Stimulated activated naive B cell treated with anti-CD40 and anti-IgM and Interleukin-4, amounts not matched to agents 10 μg/mL and 1 μg/mL and 100 μg/mL, for 72 hours (primary cell): Measurements from ENCODE around the gene TMEM19.
A peak's percentile ranks its signal among the peaks of the same experiment; 100 is the strongest.

ENCODE experiments used
- ATAC-seq, 2 donors: fragments of 150-1000 bp; cut with Tn5 transposase; replicated peaks; 2 replicates each; pipeline ENCODE4 v1.10.0; 2021; ENCODE audit warnings: moderate library complexity in 1 of 2
- DNase-seq: peaks from one replicate; pipeline ENCODE4 v3.0.0; 2021
- H3K27ac Mint-ChIP-seq: one replicate; pipeline ENCODE4 v1.8.0; 2022; ENCODE audit warnings: mild to moderate bottlenecking, mixed read lengths
- H3K27me3 Mint-ChIP-seq, 2 donors: one replicate each; pipeline ENCODE4 v1.8.0; 2022; ENCODE audit warnings: mixed read lengths in 2 of 2
- H3K36me3 Mint-ChIP-seq, 2 donors: one replicate each; pipeline ENCODE4 v1.8.0; 2022; ENCODE audit warnings: mixed read lengths in 2 of 2, mild to moderate bottlenecking in 1 of 2
- H3K4me1 Mint-ChIP-seq, 2 donors: one replicate each; pipeline ENCODE4 v1.8.0; 2022; ENCODE audit warnings: mixed read lengths in 2 of 2, mild to moderate bottlenecking in 1 of 2
- H3K4me3 Mint-ChIP-seq, 2 donors: one replicate each; pipeline ENCODE4 v1.8.0; 2022; ENCODE audit warnings: mild to moderate bottlenecking in 2 of 2, mixed read lengths in 2 of 2, moderate library complexity in 1 of 2
- H3K9me3 Mint-ChIP-seq, 2 donors: one replicate each; pipeline ENCODE4 v1.8.0; 2022; ENCODE audit warnings: mixed read lengths in 2 of 2, mild to moderate bottlenecking in 1 of 2

The TMEM19 gene

DNA sequence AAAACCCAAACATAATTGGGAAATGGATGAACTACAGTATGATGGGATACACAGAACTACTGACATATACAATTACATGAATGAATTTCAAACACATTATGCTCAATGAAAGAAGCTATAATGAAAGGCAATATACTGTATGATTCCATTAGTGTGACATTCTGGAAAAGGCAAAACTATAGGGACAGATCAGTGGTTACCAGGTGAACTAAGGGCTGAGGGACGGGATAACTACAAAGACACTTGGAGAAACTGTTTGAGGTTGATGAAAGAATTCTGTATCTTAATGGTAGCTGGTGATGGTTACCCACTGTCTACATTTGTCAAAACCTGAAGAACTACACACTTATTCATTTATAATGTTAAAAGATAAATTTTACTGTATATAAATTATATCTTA is 30.0 kb upstream of the TMEM19 start:
- peak overlapping the region; percentile 51 for H3K4me3 Mint-ChIP-seq
- DNase-seq (no peak), ATAC-seq (no peak)
- no peaks in the 10 kb centered on the region for H3K27me3 Mint-ChIP-seq
- H3K4me1 Mint-ChIP-seq = peaks cover 20 to 32% of the 10 kb centered on the region in 2 donors
- H3K9me3 Mint-ChIP-seq = no peaks in the 10 kb centered on the region
- peaks cover 13 to 21% of the 10 kb centered on the region in 2 donors for H3K36me3 Mint-ChIP-seq
- H3K27ac Mint-ChIP-seq = no peak overlapping the region

DNA sequence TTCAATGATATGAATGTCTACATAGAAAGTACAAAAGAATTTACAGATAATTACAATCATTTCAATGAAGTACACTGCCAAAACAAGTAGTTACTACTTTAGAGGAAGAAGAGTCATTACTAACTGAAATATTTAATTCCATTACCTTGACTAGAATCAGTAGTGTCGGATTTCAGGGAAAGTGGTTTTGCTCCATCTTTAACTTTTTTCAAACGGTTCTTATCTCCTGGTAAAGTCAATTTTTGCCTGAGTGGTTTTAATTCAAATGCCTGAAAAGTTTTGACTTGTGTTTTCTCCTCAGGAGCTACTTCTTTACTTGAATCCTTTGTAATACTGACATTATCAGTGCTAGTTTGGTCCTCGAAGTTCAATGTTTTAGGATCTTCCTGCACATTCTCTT is 29.1 kb upstream of the TMEM19 start:
- ATAC-seq (no peak), DNase-seq (no peak)
- no peak overlapping the region for H3K4me3 Mint-ChIP-seq
- no peaks in the 10 kb centered on the region for H3K27me3 Mint-ChIP-seq
- peaks cover 15 to 21% of the 10 kb centered on the region in 2 donors for H3K36me3 Mint-ChIP-seq
- no peak overlapping the region for H3K27ac Mint-ChIP-seq
- H3K9me3 Mint-ChIP-seq = no peaks in the 10 kb centered on the region
- peaks cover 20 to 35% of the 10 kb centered on the region in 2 donors for H3K4me1 Mint-ChIP-seq

DNA sequence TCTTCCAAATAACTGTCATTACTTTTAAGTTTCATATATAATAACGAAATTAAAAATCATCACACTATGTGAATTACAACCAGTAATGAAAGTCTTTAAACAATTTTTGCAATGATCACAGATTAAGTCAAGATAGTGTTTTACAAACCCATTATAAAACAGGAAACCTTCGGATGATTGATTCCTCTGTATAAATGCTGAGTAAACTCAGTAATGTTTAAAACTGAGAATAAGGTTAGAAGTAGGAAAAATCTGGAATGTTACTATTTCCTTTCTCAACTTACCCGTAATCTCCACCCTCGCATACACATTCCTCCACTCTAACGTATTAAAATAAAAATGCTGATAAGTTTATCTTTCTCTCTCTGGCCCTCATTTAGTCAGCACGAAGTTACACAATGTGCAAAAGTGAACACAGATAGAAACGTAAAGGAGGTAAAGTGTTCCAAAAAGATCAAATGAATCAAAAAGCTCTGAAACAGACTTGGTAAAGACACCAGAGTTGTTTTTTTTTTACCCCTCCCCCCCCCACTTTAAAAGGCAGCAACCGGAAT is 23.8 kb upstream of the TMEM19 start:
- Mint-ChIP-seq H3K27ac (peak overlapping the region; percentile 92), H3K36me3 (peaks cover 16 to 31% of the 10 kb centered on the region in 2 donors), H3K4me1 (peaks cover 16 to 35% of the 10 kb centered on the region in 2 donors), H3K4me3 (peak overlapping the region; percentile 96 to 99), H3K27me3 (no peaks in the 10 kb centered on the region), H3K9me3 (peaks cover 2% of the 10 kb centered on the region in 2 donors)
- no peak for ATAC-seq
- no peak for DNase-seq

DNA sequence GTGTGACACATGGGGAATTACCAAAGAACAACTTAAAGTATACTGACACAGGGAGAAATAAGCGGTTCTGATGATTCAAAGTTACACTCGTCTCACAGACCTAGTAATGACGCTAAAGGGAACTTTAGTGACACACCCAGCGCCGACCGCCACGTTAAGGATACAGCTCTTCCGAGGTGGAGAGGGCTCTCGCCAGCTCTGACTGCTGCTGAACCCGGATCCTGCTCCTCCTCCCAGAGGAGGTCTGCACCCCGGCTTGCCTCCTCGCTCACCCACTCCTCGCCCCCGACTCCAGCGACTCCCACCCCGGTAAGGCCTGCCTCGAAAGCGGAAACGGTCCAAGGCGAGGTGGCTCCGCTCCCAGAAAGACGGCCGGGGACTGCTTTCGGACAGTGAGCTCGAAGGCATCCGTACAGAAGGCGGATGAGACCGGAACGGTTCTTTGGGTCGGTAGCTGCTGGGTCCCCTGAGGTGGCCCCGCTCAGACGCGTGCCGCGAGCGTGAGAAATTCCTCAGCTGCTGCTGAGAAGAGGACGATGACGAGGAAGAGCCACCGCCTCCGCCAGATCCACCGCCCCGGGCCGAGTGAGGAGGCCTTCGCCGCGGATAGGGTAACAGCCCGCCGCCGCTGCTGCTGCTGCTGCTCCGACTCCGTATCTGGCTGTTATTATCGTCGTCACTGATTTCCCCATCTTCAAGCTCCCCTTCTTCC is 22.9 kb upstream of the TMEM19 start:
- DNase-seq (peak; percentile 63), ATAC-seq (peak; percentile 49 to 54)
- peaks cover 18 to 42% of the 10 kb centered on the region in 2 donors for H3K4me1 Mint-ChIP-seq
- peak overlapping the region; percentile 96 to 99 for H3K4me3 Mint-ChIP-seq
- peaks cover 19 to 33% of the 10 kb centered on the region in 2 donors for H3K36me3 Mint-ChIP-seq
- peak overlapping the region; percentile 99 for H3K27ac Mint-ChIP-seq
- peaks cover 3 to 4% of the 10 kb centered on the region in 2 donors for H3K9me3 Mint-ChIP-seq
- H3K27me3 Mint-ChIP-seq = no peaks in the 10 kb centered on the region

DNA sequence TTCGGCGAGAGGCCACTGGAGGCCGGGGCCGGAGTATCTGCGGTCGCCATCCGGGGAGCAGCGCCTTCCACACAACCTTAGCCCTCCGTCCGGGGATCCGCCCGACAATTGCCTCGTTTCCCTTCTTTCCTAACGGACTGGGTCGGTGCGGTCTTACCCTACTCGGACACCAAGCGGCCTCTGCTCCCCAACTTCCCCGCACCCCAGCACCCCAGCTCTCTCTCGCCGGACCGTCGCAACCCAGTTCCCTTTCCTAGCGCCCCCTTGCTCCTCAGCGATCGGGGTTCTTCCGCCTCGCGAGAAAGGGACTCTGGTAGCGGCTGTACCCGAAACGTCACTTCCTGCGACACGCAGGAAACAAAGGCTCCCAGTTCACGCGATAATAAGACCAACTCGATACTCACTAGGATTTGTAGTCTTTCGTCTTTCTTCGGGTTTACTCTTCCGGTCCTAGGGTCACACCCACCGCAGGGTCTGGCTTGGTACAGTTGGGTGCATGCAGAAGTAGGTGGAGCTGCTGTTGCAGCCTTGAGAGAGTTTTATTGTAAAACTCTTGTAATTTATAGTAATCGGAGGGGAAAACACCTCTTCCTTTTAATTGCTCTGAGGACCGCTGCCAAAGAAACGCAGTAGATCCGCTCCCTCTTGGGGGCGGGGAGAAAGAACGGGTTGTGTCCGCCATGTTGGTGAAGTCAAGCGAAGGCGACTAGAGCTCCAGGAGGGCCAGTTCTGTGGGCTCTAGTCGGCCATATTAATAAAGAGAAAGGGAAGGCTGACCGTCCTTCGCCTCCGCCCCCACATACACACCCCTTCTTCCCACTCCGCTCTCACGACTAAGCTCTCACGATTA is 22.1 kb upstream of the TMEM19 start, which contains the start of the genes THAP2 and ZFC3H1:
Gene THAP2 (plus strand): TSS at position 741 of the 850 bp plus-strand sequence. CDS start 209 bp downstream, outside the sequence.
Gene ZFC3H1 (minus strand): TSS at position 288 of the 850 bp plus-strand sequence. CDS start 238 bp downstream, at position 50.
- Mint-ChIP-seq H3K27me3 (no peaks in the 10 kb centered on the region), H3K36me3 (peaks cover 19 to 32% of the 10 kb centered on the region in 2 donors), H3K4me3 (peak within 1 kb of the TSS; percentile 96 to 99), H3K9me3 (peaks cover 3 to 4% of the 10 kb centered on the region in 2 donors), H3K27ac (peak within 1 kb of the TSS; percentile 99), H3K4me1 (peaks cover 18 to 39% of the 10 kb centered on the region in 2 donors)
- peak; percentile 85 to 91 for ATAC-seq
- peak; percentile 93 for DNase-seq

DNA sequence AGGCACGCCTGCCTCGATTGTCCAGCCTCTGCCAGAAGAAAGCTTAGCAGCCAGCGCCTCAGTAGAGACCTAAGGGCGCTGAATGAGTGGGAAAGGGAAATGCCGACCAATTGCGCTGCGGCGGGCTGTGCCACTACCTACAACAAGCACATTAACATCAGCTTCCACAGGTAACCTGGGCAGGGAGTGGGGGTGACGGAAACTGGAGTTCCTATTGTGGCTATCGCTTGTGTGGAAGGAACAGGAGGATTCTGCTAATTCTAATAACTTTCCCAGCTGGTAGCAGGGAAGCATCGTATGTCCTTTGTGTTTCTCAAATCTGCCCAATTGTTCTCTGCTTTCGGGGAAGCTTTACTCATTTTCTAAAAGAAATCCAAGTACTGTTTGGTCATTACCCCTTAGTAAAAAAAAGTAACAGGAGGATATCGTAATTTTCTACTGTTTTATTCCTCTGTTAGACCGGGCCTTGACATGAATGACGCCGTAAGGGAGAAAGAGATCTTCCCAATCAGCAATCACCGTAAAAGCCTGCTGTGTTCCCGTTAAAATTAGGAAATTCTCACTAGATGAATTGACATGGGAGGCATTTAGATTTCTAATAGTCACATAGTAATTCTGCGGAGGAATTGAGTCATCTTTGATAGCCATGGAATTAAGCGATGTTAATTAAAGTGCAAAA is 21.3 kb upstream of the TMEM19 start:
- peak overlapping the region; percentile 96 to 99 for H3K4me3 Mint-ChIP-seq
- peaks cover 14 to 24% of the 10 kb centered on the region in 2 donors for H3K36me3 Mint-ChIP-seq
- H3K27ac Mint-ChIP-seq = peak overlapping the region; percentile 99
- DNase-seq (no peak), ATAC-seq (peak; percentile 6 to 16)
- no peaks in the 10 kb centered on the region for H3K27me3 Mint-ChIP-seq
- peaks cover 13 to 32% of the 10 kb centered on the region in 2 donors for H3K4me1 Mint-ChIP-seq
- peaks cover 3 to 4% of the 10 kb centered on the region in 2 donors for H3K9me3 Mint-ChIP-seq

DNA sequence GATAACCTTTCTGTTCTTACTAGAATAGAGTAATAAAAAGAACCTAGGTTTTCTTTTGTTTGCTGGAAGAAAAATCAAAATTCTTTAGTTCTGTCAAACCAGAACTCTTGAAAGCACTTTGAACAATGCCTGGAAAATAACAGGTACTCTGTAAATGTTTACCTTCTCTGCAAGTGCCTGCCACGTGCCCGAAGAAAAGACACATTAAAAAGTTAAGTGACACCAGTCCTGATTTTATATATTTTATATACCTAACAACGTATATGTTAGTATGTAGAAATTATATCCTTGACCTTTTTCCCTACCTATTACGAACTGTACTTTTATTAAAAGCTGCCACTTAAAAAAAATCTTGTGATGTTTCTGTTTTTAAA is 20.8 kb upstream of the TMEM19 start:
- Mint-ChIP-seq H3K27me3 (no peaks in the 10 kb centered on the region), H3K4me3 (peak overlapping the region; percentile 96 to 99), H3K4me1 (peaks cover 13 to 32% of the 10 kb centered on the region in 2 donors), H3K9me3 (peaks cover 3 to 4% of the 10 kb centered on the region in 2 donors), H3K36me3 (peaks cover 14 to 23% of the 10 kb centered on the region in 2 donors), H3K27ac (peak overlapping the region; percentile 99)
- ATAC-seq = no peak
- DNase-seq = no peak

DNA sequence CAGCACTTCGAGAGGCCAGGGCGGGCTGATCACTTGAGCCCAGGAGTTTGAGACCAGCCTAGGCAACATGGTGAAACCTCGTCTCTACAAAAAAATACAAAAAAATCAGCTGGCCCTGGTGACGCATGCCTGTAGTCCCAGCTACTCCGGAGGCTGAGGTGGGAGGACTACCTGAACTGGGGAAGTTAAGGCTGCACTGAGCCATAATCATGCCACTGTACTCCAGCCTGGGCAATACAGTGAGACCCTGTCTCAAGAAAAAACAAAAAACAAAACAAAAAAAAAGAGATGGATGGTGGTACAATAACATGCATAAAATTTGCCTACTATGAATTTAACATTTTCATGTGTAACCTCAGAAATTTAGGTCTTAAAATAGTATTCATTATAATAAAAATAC is 19.6 kb upstream of the TMEM19 start:
- Mint-ChIP-seq H3K9me3 (peaks cover 3 to 4% of the 10 kb centered on the region in 2 donors), H3K27me3 (no peaks in the 10 kb centered on the region), H3K4me1 (peaks cover 13 to 36% of the 10 kb centered on the region in 2 donors), H3K27ac (no peak overlapping the region), H3K36me3 (peaks cover 14 to 23% of the 10 kb centered on the region in 2 donors), H3K4me3 (peak overlapping the region in 1 of 2 donors; percentile 99)
- DNase-seq = no peak
- ATAC-seq = no peak

DNA sequence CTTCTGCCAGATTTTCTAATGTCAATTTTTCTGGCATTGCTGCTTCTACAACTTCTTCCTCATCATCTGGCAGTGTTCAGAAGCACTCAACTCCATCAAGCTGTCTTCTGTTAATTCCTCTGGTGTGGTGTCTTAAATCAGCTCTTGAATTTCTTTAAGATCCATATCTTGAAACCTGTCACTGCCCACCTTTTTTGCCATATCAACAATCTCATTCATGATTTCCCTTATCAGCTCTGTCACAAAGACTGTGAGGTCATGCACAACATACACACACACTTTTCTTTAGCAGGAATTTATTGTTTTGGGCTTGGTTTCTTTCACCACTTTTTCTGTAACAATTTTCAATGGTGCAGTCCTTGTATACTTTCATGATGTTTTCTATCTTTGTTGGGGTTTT is 14.6 kb upstream of the TMEM19 start:
- ATAC-seq (no peak), DNase-seq (no peak)
- Mint-ChIP-seq H3K36me3 (peaks cover 5 to 14% of the 10 kb centered on the region in 2 donors), H3K4me3 (no peak overlapping the region), H3K27me3 (no peaks in the 10 kb centered on the region), H3K9me3 (peaks cover 3 to 4% of the 10 kb centered on the region in 2 donors), H3K27ac (no peak overlapping the region), H3K4me1 (peaks cover 6 to 24% of the 10 kb centered on the region in 2 donors)

DNA sequence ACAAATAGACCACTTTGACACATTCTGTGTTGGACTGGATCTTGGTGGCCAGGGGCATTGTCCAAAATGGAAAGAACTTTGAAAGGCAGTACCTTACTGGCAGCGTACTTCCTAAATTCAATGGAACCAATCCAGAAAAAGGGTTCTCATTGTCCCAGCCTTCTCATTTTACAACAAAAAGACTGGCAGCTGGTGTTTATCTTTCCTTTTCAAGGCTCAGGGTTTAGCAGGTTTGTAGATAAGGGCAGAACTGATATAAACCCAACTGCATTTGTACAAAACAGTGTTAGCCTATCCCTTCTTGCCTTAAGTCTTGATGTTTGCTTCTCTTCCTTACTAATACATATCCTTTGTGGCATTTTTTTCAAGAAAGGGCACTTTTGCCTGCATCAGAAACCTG is 14.1 kb upstream of the TMEM19 start:
- Mint-ChIP-seq H3K27ac (no peak overlapping the region), H3K36me3 (peaks cover 5 to 17% of the 10 kb centered on the region in 2 donors), H3K27me3 (no peaks in the 10 kb centered on the region), H3K4me1 (peaks cover 6 to 22% of the 10 kb centered on the region in 2 donors), H3K9me3 (peaks cover 3 to 4% of the 10 kb centered on the region in 2 donors), H3K4me3 (no peak overlapping the region)
- no peak for ATAC-seq
- DNase-seq = no peak

DNA sequence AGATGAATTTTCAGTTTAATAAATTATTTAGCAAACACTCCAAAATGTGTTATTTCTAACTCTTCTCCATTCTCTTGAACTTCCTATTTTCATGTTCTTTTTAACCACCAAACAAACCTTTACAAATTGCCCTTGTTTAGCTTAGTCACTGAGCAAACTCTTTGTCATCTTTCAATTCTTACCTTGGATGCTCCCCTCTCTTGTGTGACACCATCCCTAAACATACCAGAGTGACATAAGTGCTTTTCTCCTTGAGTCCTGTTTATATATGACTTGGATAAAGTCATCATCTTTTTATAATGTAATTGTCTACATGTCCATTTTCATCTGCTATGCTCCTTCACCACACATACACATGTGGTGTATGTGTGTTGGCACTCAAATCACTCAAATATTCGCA is 3.4 kb upstream of the TMEM19 start:
- ATAC-seq = no peak

DNA sequence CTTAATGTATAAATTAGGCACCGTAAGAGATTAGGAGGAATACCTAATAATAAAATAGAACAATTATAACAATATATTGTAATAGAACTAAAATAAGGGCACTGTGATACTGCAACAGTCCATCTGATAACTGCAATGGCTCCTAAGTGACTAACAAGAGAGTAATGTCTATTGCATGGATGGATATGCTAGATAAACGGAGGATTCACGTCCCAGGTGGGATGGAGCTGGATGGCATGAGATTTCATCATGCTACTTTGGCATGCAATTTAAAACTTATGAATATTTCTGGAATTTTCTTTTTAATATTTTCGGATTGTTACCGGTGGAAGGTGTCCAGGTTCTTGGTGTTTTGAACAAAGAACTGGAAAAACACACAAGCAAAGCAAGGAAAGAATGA is 2.2 kb upstream of the TMEM19 start:
- ATAC-seq = no peak
- Mint-ChIP-seq H3K4me1 (peaks cover 7 to 9% of the 10 kb centered on the region in 2 donors), H3K9me3 (no peaks in the 10 kb centered on the region), H3K36me3 (peaks cover 0 to 3% of the 10 kb centered on the region in 2 donors), H3K4me3 (no peak overlapping the region), H3K27me3 (no peaks in the 10 kb centered on the region), H3K27ac (no peak overlapping the region)
- no peak for DNase-seq

More for the DNA sequence above, 3.4 kb upstream of the TMEM19 start:
- no peak for DNase-seq
- Mint-ChIP-seq H3K4me3 (no peak overlapping the region), H3K27ac (no peak overlapping the region), H3K27me3 (no peaks in the 10 kb centered on the region), H3K4me1 (peaks cover under 1 to 1% of the 10 kb centered on the region in 2 donors), H3K9me3 (no peaks in the 10 kb centered on the region), H3K36me3 (peaks cover 0 to 1% of the 10 kb centered on the region in 2 donors)

DNA sequence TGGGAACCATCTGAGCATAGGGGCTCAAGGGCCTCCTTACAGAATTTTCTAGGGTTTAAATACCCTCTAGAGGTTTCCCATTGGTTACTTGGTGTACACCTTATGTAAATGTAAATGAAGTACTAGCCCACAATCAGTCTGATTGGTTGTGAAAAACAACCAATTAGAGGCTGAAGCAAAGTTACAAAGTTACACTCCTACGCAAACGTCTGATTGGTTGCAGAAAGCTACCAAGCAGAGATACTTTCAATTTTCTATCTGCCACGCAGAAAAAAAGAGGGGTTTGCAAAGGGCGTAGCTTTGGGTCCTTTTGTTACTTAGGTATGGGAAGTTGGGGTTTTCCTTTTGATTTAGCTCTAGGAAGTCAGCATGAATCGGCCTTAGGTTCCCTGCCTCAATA is 1.8 kb upstream of the TMEM19 start:
- no peak for DNase-seq
- H3K27ac Mint-ChIP-seq = peak overlapping the region; percentile 62

More for the DNA sequence above, 1.8 kb upstream of the TMEM19 start:
- Mint-ChIP-seq H3K9me3 (no peaks in the 10 kb centered on the region), H3K4me3 (peak overlapping the region; percentile 32 to 70), H3K27me3 (no peaks in the 10 kb centered on the region), H3K36me3 (peaks cover 0 to 3% of the 10 kb centered on the region in 2 donors), H3K4me1 (peaks cover 7 to 9% of the 10 kb centered on the region in 2 donors)
- ATAC-seq = no peak
